Loucy (cell line): ENCODE measurements around the gene CWH43.

ENCODE experiments used
- H2AFZ ChIP-seq: fragments of 200-600 bp; sonication (generic); 2 replicates; pipeline ENCODE4 v1.6.0; 2016; ENCODE audit warnings: antibody characterized with exemption, mild to moderate bottlenecking, low read length, moderate library complexity
- H3F3A ChIP-seq: fragments of 200-600 bp; 2 replicates; pipeline ENCODE4 v1.6.0; 2016; ENCODE audit warnings: antibody characterized with exemption, low read depth, mild to moderate bottlenecking
- H3K27me3 ChIP-seq: fragments of 200-600 bp; sonication (generic); 2 replicates; pipeline ENCODE4 v1.6.1; 2014; ENCODE audit warnings: low read length, mild to moderate bottlenecking; ENCODE audit not compliant: insufficient read depth, poor library complexity, severe bottlenecking
- H3K36me3 ChIP-seq: fragments of 200-600 bp; sonication (generic); 2 replicates; pipeline ENCODE4 v1.6.1; 2016; ENCODE audit warnings: low read length; ENCODE audit not compliant: insufficient read depth
- H3K4me1 ChIP-seq: fragments of 200-600 bp; sonication (generic); 2 replicates; pipeline ENCODE4 v1.5.1; 2014; ENCODE audit warnings: low read length, mild to moderate bottlenecking; ENCODE audit not compliant: insufficient read depth, poor library complexity, severe bottlenecking
- H3K4me2 ChIP-seq: fragments of 200-600 bp; sonication (generic); 2 replicates; pipeline ENCODE4 v1.6.0; 2014; ENCODE audit warnings: antibody characterized with exemption, low read length, low read depth, mild to moderate bottlenecking; ENCODE audit not compliant: poor library complexity, severe bottlenecking
- H3K4me3 ChIP-seq: fragments of 200-600 bp; sonication (generic); 2 replicates; pipeline ENCODE4 v1.5.1; 2014; ENCODE audit warnings: low read length, mild to moderate bottlenecking, mixed read lengths; ENCODE audit not compliant: poor library complexity, severe bottlenecking
- H3K79me2 ChIP-seq: fragments of 200-600 bp; sonication (generic); 2 replicates; pipeline ENCODE4 v1.6.1; 2014; ENCODE audit warnings: low read length; ENCODE audit not compliant: insufficient read depth
- H3K9ac ChIP-seq: fragments of 200-600 bp; sonication (generic); 2 replicates; pipeline ENCODE4 v1.6.0; 2014; ENCODE audit warnings: mild to moderate bottlenecking, low read depth, low read length, moderate library complexity; ENCODE audit not compliant: poor library complexity, severe bottlenecking
- H3K9me2 ChIP-seq: fragments of 200-600 bp; sonication (generic); replicated peaks from 2 replicates; pipeline ENCODE4 v1.6.1; 2016; ENCODE audit warnings: low read depth, low read length, mixed read lengths
- H3K9me3 ChIP-seq: fragments of 200-600 bp; sonication (generic); 2 replicates; pipeline ENCODE4 v1.6.1; 2014; ENCODE audit warnings: mild to moderate bottlenecking, antibody characterized with exemption, low read length, low read depth; ENCODE audit not compliant: insufficient read depth
- H4K20me1 ChIP-seq: fragments of 200-600 bp; sonication (generic); 2 replicates; pipeline ENCODE4 v1.6.0; 2014; ENCODE audit warnings: antibody characterized with exemption, low read length, mild to moderate bottlenecking; ENCODE audit not compliant: insufficient read depth, poor library complexity, severe bottlenecking
- CTCF ChIP-seq: fragments of 200-600 bp; sonication (generic); conservative IDR thresholded peaks from 2 replicates; pipeline ENCODE4 v1.5.1; 2014; ENCODE audit warnings: mild to moderate bottlenecking, antibody characterized with exemption, low read length
- EZH2phosphoT487 ChIP-seq: fragments of 200-600 bp; IDR thresholded peaks from 2 replicates; pipeline ENCODE4 v1.6.1; 2018; ENCODE audit warnings: antibody characterized with exemption, mild to moderate bottlenecking, moderate library complexity, borderline replicate concordance

CWH43 gene

GRCh38 chr4:48945981-48946380, 40.1 kb upstream of the CWH43 start:
- no peak overlapping the region for H3K4me2 ChIP-seq
- H3K79me2 ChIP-seq, result no peaks in the 10 kb centered on the region
- no peaks in the 10 kb centered on the region for H3K9me3 ChIP-seq
- no peak overlapping the region for H3K9ac ChIP-seq
- H3K4me1 ChIP-seq, result no peaks in the 10 kb centered on the region
- no peaks in the 10 kb centered on the region for H3K9me2 ChIP-seq
- H2AFZ ChIP-seq, result no peak overlapping the region
- H3K36me3 ChIP-seq, result no peaks in the 10 kb centered on the region
- no peaks in the 10 kb centered on the region for H4K20me1 ChIP-seq
- H3K27me3 ChIP-seq, result no peaks in the 10 kb centered on the region
- H3K4me3 ChIP-seq, result no peak overlapping the region
- no peaks in the 10 kb centered on the region for H3F3A ChIP-seq
- TF ChIP-seq EZH2phosphoT487 (no peak), CTCF (no peak)

GRCh38 chr4:48947731-48948130, 38.3 kb upstream of the CWH43 start:
- H2AFZ ChIP-seq, result no peak overlapping the region
- TF ChIP-seq EZH2phosphoT487, result no peak
- peak; percentile 45 for TF ChIP-seq CTCF

GRCh38 chr4:48949086-48949485, 37.0 kb upstream of the CWH43 start:
- TF ChIP-seq CTCF (no peak), EZH2phosphoT487 (no peak)
- no peaks in the 10 kb centered on the region for H3K9me2 ChIP-seq
- no peaks in the 10 kb centered on the region for H3K27me3 ChIP-seq
- H3K79me2 ChIP-seq, result no peaks in the 10 kb centered on the region
- H2AFZ ChIP-seq, result peak overlapping the region; percentile 67; the same call in 1 of the 2 replicates
- H3K4me2 ChIP-seq, result no peak overlapping the region
- H3K4me1 ChIP-seq, result no peaks in the 10 kb centered on the region
- H3K9ac ChIP-seq, result no peak overlapping the region
- H3K9me3 ChIP-seq, result no peaks in the 10 kb centered on the region
- H3K36me3 ChIP-seq, result no peaks in the 10 kb centered on the region
- H4K20me1 ChIP-seq, result no peaks in the 10 kb centered on the region
- no peaks in the 10 kb centered on the region for H3F3A ChIP-seq
- no peak overlapping the region for H3K4me3 ChIP-seq

More at GRCh38 chr4:48947731-48948130, 38.3 kb upstream of the CWH43 start:
- no peaks in the 10 kb centered on the region for H3F3A ChIP-seq
- H3K9me2 ChIP-seq, result no peaks in the 10 kb centered on the region
- H4K20me1 ChIP-seq, result no peaks in the 10 kb centered on the region
- no peaks in the 10 kb centered on the region for H3K36me3 ChIP-seq
- no peaks in the 10 kb centered on the region for H3K4me1 ChIP-seq
- no peaks in the 10 kb centered on the region for H3K27me3 ChIP-seq
- H3K4me2 ChIP-seq, result no peak overlapping the region
- H3K9me3 ChIP-seq, result no peaks in the 10 kb centered on the region
- H3K9ac ChIP-seq, result no peak overlapping the region
- no peak overlapping the region for H3K4me3 ChIP-seq
- no peaks in the 10 kb centered on the region for H3K79me2 ChIP-seq
